GM15510 (cell line): Measurements from ENCODE around the gene GRIA1.

Source experiments
- POLR2A ChIP-seq: IDR thresholded peaks from 3 replicates; pipeline ENCODE4 v1.6.1; 2011; ENCODE audit warnings: borderline replicate concordance; ENCODE audit not compliant: insufficient read length; ENCODE audit errors: extremely low read depth

The GRIA1 gene

GRCh38 chr5:153486771-153487170 is 3.7 kb upstream of the GRIA1 start:
- no peak for TF ChIP-seq POLR2A

GRCh38 chr5:153489611-153490010 is 859 bp upstream of the GRIA1 start:
- no peak for TF ChIP-seq POLR2A

- no peak for TF ChIP-seq POLR2A
These were observed 721 bp downstream of the GRIA1 start for GRCh38 chr5:153491038-153491744.

GRCh38 chr5:153491856-153492255 is 1.4 kb downstream of the GRIA1 start:
- TF ChIP-seq POLR2A: no peak

GRCh38 chr5:153496835-153497234 is 6.4 kb downstream of the GRIA1 start:
- TF ChIP-seq POLR2A: no peak

- TF ChIP-seq POLR2A: no peak
These were observed 8.0 kb downstream of the GRIA1 start for GRCh38 chr5:153498516-153498915.

- no peak for TF ChIP-seq POLR2A
These were observed 9.7 kb downstream of the GRIA1 start for GRCh38 chr5:153500178-153500577.

- TF ChIP-seq POLR2A: no peak
These were observed 14.3 kb downstream of the GRIA1 start for GRCh38 chr5:153504726-153505125.

GRCh38 chr5:153508700-153509099 is 18.2 kb downstream of the GRIA1 start:
- no peak for TF ChIP-seq POLR2A

- TF ChIP-seq POLR2A: no peak
These were observed 21.2 kb downstream of the GRIA1 start for GRCh38 chr5:153511622-153512021.

GRCh38 chr5:153513156-153513555 is 22.7 kb downstream of the GRIA1 start:
- TF ChIP-seq POLR2A: no peak

- no peak for TF ChIP-seq POLR2A
These were observed 24.8 kb downstream of the GRIA1 start for GRCh38 chr5:153515301-153515700.

GRCh38 chr5:153516504-153517240 is 26.2 kb downstream of the GRIA1 start:
- no peak for TF ChIP-seq POLR2A

GRCh38 chr5:153517241-153517611 is 26.8 kb downstream of the GRIA1 start:
- no peak for TF ChIP-seq POLR2A

- no peak for TF ChIP-seq POLR2A
These were observed 29.7 kb downstream of the GRIA1 start for GRCh38 chr5:153520137-153520536.

GRCh38 chr5:153520952-153521351 is 30.5 kb downstream of the GRIA1 start:
- no peak for TF ChIP-seq POLR2A

GRCh38 chr5:153523211-153523610 is 32.7 kb downstream of the GRIA1 start:
- TF ChIP-seq POLR2A: no peak

- no peak for TF ChIP-seq POLR2A
These were observed 33.4 kb downstream of the GRIA1 start for GRCh38 chr5:153523831-153524230.
